GM12878 (cell line): ENCODE results near the gene LRP1B. TPM values are rescaled to one million over a fixed set of nuclear protein-coding genes. Genes with fewer than 3 reads are reported as not detected.

ENCODE experiments used
- ATAC-seq: fragments of 200-7000 bp; cut with Tn5 transposase; 3 replicates; pipeline ENCODE4 v1.9.1; 2020; ENCODE audit warnings: mild to moderate bottlenecking, moderate library complexity
- BruUV-seq: library from RNA; stranded (reverse); fragments of 400-500 nt; replicated peaks from 2 replicates; lab custom pipeline; 2021; lab: Mats Ljungman, UMichigan
- CTCF ChIA-PET: fragments of 300-600 bp; sonication (Branson Sonifier 250); formaldehyde crosslinking; extraction: SDS; loops from one replicate; lab custom pipeline; 2021; ENCODE audit warnings: inconsistent platforms; lab: Yijun Ruan, JAX
- POLR2A ChIA-PET: fragments of 350-600 bp; formaldehyde crosslinking; extraction: SDS; loops from one replicate; lab custom pipeline; 2021; ENCODE audit warnings: inconsistent platforms; lab: Charles Lee
- RAD21 ChIA-PET: fragments of 300-600 bp; sonication (Branson Sonifier 250); formaldehyde crosslinking; loops from one replicate; lab custom pipeline; 2023; ENCODE audit warnings: antibody characterized with exemption; ENCODE audit not compliant: unreplicated experiment; lab: Charles Lee
- SMC1A ChIA-PET: fragments of 300-600 bp; sonication (Branson Sonifier 250); formaldehyde crosslinking; loops from one replicate; lab custom pipeline; 2023; ENCODE audit not compliant: unreplicated experiment, uncharacterized antibody; lab: Charles Lee
- DNase-seq: peaks from one replicate; pipeline ENCODE4 v3.0.0-alpha.2; 2011; ENCODE audit warnings: low read depth, low spot score
- FAIRE-seq: peaks from 3 replicates; lab custom pipeline; 2011; peaks lifted over from hg19 to GRCh38; lab: Jason Lieb, UNC
- H2AFZ ChIP-seq: 2 replicates; pipeline ENCODE4 v1.6.0; 2011; ENCODE audit warnings: low read depth, low read length, control low read depth; ENCODE audit not compliant: control insufficient read depth
- H3K27ac ChIP-seq: 2 replicates; pipeline ENCODE4 v1.5.1; 2011; ENCODE audit warnings: control low read depth; ENCODE audit not compliant: control insufficient read depth, insufficient read depth
- H3K27me3 ChIP-seq, 2 experiments: replicated peaks in 1 of 2; 2 replicates each; pipeline versions ENCODE4 v1.6.0 to v1.6.1; 2011; ENCODE audit warnings: low read length in 1 of 2; ENCODE audit not compliant: control insufficient read depth in 2 of 2, insufficient read depth in 2 of 2
- H3K36me3 ChIP-seq, 2 experiments: 2 replicates each; pipeline ENCODE4 v1.5.1; 2011; ENCODE audit warnings: low read length in 1 of 2; ENCODE audit not compliant: control insufficient read depth in 2 of 2, insufficient read depth in 2 of 2
- H3K4me1 ChIP-seq: 2 replicates; pipeline ENCODE4 v1.6.1; 2011; ENCODE audit warnings: mild to moderate bottlenecking, low read length, moderate library complexity, mixed read lengths; ENCODE audit not compliant: control insufficient read depth, insufficient read depth
- H3K4me2 ChIP-seq: 2 replicates; pipeline ENCODE4 v1.6.0; 2011; ENCODE audit warnings: control low read depth; ENCODE audit not compliant: control insufficient read depth, insufficient read depth
- H3K4me3 ChIP-seq: fragments of 200-600 bp; sonication (generic); 2 replicates; pipeline ENCODE4 v1.5.1; 2016
- H3K79me2 ChIP-seq: 2 replicates; pipeline ENCODE4 v1.6.0; 2011; ENCODE audit warnings: low read length; ENCODE audit not compliant: control insufficient read depth, insufficient read depth
- H3K9ac ChIP-seq: 2 replicates; pipeline ENCODE4 v1.8.0; 2011; ENCODE audit warnings: low read length, control low read depth, mixed read lengths; ENCODE audit not compliant: control insufficient read depth, insufficient read depth
- H3K9me3 ChIP-seq: replicated peaks from 3 replicates; pipeline ENCODE4 v1.5.1; 2011; ENCODE audit warnings: mild to moderate bottlenecking, low read length; ENCODE audit not compliant: control insufficient read depth, insufficient read depth
- H4K20me1 ChIP-seq: 2 replicates; pipeline ENCODE4 v1.6.0; 2011; ENCODE audit not compliant: control insufficient read depth, insufficient read depth
- CBX5 ChIP-seq: sonication (generic); IDR thresholded peaks from 2 replicates; pipeline ENCODE4 v1.6.1; 2016; ENCODE audit warnings: low read depth, moderate library complexity, mild to moderate bottlenecking, inconsistent platforms
- RUNX3 ChIP-seq: IDR thresholded peaks from 2 replicates; pipeline ENCODE4 v1.6.1; 2012; ENCODE audit warnings: low read length, inconsistent platforms
- SUZ12 ChIP-seq: fragments of 200-600 bp; sonication (generic); IDR thresholded peaks from one replicate; pipeline ENCODE4 v1.6.1; 2018; ENCODE audit warnings: antibody characterized with exemption, mild to moderate bottlenecking; ENCODE audit not compliant: unreplicated experiment
- TARDBP ChIP-seq: IDR thresholded peaks from 2 replicates; pipeline ENCODE4 v1.6.1; 2016; ENCODE audit warnings: borderline replicate concordance
- ZNF24 ChIP-seq: fragments of 450-650 bp; IDR thresholded peaks from 2 replicates; pipeline ENCODE4 v1.6.1; 2017; ENCODE audit warnings: antibody characterized with exemption, mild to moderate bottlenecking
- WGBS: methylation state at CpG from one replicate; pipeline ENCODE4 v1.1.6; 2016; ENCODE audit warnings: low lambda C conversion rate; ENCODE audit not compliant: insufficient replicate concordance, insufficient coverage; ENCODE audit errors: missing lambda C conversion rate; 5-methylcytosine and 5-hydroxymethylcytosine counted together
- in situ Hi-C: fragments of 300-500 bp; cut with MboI; formaldehyde crosslinking; loops from 9 replicates; pipeline ENCODE4 v1.14.3; 2018; ENCODE audit warnings: mixed read lengths
- intact Hi-C: fragments of 100-400 bp; cut with micrococcal nuclease; formaldehyde crosslinking; loops from one replicate; pipeline ENCODE4 v1.14.2; 2022; ENCODE audit not compliant: unreplicated experiment
- polyA plus RNA-seq, 11 experiments: library from polyadenylated mRNA; depleted of rRNA in 4 of 11; unstranded in 6 of 11; stranded (reverse) in 5 of 11; fragments of >200 nt; fragmentation: Nextera tagmentation in 4 of 11; fragmentation: Illumina TruSeq in 1 of 11; extraction: Ambion mirVana in 4 of 11; extraction: Trizol in 1 of 11; gene quantifications; 1 replicate in 1 of 11; 2 replicates in 10 of 11; pipeline versions ENCODE4 v1.2.1 to v1.2.3, GENCODE V29; 2011 to 2016; ENCODE audit warnings: inconsistent platforms in 2 of 11, missing spikeins in 2 of 11, low read depth in 1 of 11
- total RNA-seq, 4 experiments: library from RNA; depleted of rRNA in 3 of 4; stranded (reverse); fragments of >200 nt in 3 of 4; fragmentation: Illumina TruSeq in 1 of 4; extraction: Trizol in 1 of 4; gene quantifications; 2 replicates each; pipeline versions ENCODE4 v1.2.1 to v1.2.3, GENCODE V29; 2013 to 2021
- TF ChIP-seq, protein P1 (sequence below): fragments of 450-650 bp; formaldehyde crosslinking; IDR thresholded peaks from 2 replicates; pipeline ENCODE4 v1.4.0; 2022; ENCODE audit warnings: mild to moderate bottlenecking, moderate library complexity
- TF ChIP-seq, protein P2 (sequence below): IDR thresholded peaks from 2 replicates; pipeline ENCODE4 v1.6.1; 2012; ENCODE audit warnings: low read depth, low read length, improper control_type of control experiment
- TF ChIP-seq, protein P3 (sequence below): fragments of 450-650 bp; IDR thresholded peaks from 2 replicates; pipeline ENCODE4 v1.6.1; 2017; ENCODE audit warnings: low read depth, mild to moderate bottlenecking, moderate library complexity
- TF ChIP-seq, protein P4 (sequence below), 3 experiments: IDR thresholded peaks in 2 of 3; conservative IDR thresholded peaks in 1 of 3; 2 replicates each; pipeline ENCODE4 v1.5.1; 2011; ENCODE audit warnings: low read depth in 3 of 3, low read length in 3 of 3, mild to moderate bottlenecking in 3 of 3, control low read depth in 2 of 3, moderate library complexity in 2 of 3, inconsistent platforms in 1 of 3, mixed read lengths in 1 of 3; ENCODE audit not compliant: control insufficient read depth in 2 of 3, insufficient read depth in 1 of 3; ENCODE audit errors: extremely low read depth in 1 of 3

LRP1B gene
- total and polyA plus RNA-seq, 10 of the 15 experiments (the other 5 are each of a cell fraction or from before 2014, with no cell fraction given), result under 0.01 to 0.06 (median 0.03) TPM; not detected in 5

DNA sequence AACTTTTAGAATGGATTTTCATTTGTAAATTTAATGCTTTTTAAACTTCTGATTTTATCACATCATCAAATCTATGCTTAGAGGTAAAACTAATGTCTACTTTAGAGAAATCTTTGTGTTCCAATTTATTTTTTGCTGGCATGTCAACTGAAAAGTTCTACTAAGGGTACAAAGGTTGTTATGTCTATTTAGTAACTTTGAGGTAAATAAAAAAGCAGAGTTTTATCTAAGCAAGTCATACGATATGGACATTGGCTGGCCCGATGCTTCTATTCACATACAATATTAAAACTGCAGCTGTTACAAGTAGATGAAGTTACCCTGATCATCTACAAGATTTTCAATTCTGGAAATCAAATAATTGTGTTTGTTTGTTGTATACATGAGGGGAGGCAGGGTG is 1575.1 kb downstream of the LRP1B start (continued):
- TF ChIP-seq, protein P1, sequence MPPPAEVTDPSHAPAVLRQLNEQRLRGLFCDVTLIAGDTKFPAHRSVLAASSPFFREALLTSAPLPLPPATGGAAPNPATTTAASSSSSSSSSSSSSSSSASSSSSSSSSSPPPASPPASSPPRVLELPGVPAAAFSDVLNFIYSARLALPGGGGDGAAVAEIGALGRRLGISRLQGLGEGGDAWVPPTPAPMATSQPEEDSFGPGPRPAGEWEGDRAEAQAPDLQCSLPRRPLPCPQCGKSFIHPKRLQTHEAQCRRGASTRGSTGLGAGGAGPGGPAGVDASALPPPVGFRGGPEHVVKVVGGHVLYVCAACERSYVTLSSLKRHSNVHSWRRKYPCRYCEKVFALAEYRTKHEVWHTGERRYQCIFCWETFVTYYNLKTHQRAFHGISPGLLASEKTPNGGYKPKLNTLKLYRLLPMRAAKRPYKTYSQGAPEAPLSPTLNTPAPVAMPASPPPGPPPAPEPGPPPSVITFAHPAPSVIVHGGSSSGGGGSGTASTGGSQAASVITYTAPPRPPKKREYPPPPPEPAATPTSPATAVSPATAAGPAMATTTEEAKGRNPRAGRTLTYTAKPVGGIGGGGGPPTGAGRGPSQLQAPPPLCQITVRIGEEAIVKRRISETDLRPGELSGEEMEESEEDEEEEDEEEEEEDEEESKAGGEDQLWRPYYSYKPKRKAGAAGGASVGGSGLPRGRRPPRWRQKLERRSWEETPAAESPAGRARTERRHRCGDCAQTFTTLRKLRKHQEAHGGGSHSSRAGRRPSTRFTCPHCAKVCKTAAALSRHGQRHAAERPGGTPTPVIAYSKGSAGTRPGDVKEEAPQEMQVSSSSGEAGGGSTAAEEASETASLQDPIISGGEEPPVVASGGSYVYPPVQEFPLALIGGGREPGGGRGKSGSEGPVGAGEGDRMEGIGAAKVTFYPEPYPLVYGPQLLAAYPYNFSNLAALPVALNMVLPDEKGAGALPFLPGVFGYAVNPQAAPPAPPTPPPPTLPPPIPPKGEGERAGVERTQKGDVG, result no peak
- TF ChIP-seq, protein P2, sequence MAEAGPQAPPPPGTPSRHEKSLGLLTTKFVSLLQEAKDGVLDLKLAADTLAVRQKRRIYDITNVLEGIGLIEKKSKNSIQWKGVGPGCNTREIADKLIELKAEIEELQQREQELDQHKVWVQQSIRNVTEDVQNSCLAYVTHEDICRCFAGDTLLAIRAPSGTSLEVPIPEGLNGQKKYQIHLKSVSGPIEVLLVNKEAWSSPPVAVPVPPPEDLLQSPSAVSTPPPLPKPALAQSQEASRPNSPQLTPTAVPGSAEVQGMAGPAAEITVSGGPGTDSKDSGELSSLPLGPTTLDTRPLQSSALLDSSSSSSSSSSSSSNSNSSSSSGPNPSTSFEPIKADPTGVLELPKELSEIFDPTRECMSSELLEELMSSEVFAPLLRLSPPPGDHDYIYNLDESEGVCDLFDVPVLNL, result no peak
- no peak for TF ChIP-seq RUNX3
- TF ChIP-seq, protein P3, sequence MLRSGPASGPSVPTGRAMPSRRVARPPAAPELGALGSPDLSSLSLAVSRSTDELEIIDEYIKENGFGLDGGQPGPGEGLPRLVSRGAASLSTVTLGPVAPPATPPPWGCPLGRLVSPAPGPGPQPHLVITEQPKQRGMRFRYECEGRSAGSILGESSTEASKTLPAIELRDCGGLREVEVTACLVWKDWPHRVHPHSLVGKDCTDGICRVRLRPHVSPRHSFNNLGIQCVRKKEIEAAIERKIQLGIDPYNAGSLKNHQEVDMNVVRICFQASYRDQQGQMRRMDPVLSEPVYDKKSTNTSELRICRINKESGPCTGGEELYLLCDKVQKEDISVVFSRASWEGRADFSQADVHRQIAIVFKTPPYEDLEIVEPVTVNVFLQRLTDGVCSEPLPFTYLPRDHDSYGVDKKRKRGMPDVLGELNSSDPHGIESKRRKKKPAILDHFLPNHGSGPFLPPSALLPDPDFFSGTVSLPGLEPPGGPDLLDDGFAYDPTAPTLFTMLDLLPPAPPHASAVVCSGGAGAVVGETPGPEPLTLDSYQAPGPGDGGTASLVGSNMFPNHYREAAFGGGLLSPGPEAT, result no peak

DNA sequence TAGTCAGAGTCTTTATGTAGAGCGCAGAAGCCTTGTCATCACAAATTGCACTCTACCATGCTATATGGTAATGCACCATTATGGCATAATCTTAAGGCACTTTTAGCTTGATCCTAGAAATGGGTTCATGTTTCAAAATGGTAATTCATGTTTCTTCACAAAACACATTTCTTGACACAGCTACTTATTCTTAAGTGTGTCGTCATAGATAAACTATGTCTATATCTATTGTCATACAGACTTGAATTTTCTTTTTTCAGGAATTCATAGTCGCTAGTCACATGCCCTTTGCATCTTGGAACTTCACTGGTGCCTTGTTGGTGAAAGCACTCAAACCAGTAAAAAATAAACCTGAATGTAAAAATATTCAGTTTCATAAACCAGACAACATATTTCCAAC is 1578.2 kb downstream of the LRP1B start:
- 14% methylated on average over 3 of the region's 3 CpGs for WGBS
- TF ChIP-seq CBX5 (no peak), ZNF24 (no peak), SUZ12 (no peak), TARDBP (no peak)
- TF ChIP-seq, protein P4, sequence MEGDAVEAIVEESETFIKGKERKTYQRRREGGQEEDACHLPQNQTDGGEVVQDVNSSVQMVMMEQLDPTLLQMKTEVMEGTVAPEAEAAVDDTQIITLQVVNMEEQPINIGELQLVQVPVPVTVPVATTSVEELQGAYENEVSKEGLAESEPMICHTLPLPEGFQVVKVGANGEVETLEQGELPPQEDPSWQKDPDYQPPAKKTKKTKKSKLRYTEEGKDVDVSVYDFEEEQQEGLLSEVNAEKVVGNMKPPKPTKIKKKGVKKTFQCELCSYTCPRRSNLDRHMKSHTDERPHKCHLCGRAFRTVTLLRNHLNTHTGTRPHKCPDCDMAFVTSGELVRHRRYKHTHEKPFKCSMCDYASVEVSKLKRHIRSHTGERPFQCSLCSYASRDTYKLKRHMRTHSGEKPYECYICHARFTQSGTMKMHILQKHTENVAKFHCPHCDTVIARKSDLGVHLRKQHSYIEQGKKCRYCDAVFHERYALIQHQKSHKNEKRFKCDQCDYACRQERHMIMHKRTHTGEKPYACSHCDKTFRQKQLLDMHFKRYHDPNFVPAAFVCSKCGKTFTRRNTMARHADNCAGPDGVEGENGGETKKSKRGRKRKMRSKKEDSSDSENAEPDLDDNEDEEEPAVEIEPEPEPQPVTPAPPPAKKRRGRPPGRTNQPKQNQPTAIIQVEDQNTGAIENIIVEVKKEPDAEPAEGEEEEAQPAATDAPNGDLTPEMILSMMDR (IDR thresholded peaks at IDR 0.05 in 2 of 3, conservative IDR thresholded peaks at IDR 0.05 in 1 of 3; ENCODE audit: control insufficient read depth in 2 of 3, extremely low read depth in 1 of 3, insufficient read depth in 1 of 3, low read depth in 3 of 3, low read length in 3 of 3), result no peak

More for the DNA sequence above, 1578.2 kb downstream of the LRP1B start:
- in situ Hi-C loops, result no loop called here
- FAIRE-seq (no peak), ATAC-seq (no peak), DNase-seq (no peak)
- no peak overlapping the region for H3K4me3 ChIP-seq
- H3K9me3 ChIP-seq, result no peaks in the 10 kb centered on the region
- no peaks in the 10 kb centered on the region for H3K36me3 ChIP-seq
- intact Hi-C loops, result no loop called here
- RAD21 ChIA-PET, result no interaction called here
- no peaks in the 10 kb centered on the region for H4K20me1 ChIP-seq
- no TSS peak for BruUV-seq
- POLR2A ChIA-PET, result no interaction called here
- H3K27ac ChIP-seq, result no peak overlapping the region
- H3K4me2 ChIP-seq, result no peak overlapping the region
- no peak overlapping the region for H3K9ac ChIP-seq
- no peaks in the 10 kb centered on the region for H3K79me2 ChIP-seq
- no peak overlapping the region for H2AFZ ChIP-seq
- H3K4me1 ChIP-seq, result no peaks in the 10 kb centered on the region
- SMC1A ChIA-PET, result no interaction called here
- H3K27me3 ChIP-seq, result no peaks in the 10 kb centered on the region
- CTCF ChIA-PET, result no interaction called here
